ENCODE data around the gene MICU1. TPM values are rescaled to one million over a fixed set of nuclear protein-coding genes. Genes with fewer than 3 reads are reported as not detected.

Gene MICU1
- polyA plus RNA-seq, 1 experiment = 61.7 TPM

DNA sequence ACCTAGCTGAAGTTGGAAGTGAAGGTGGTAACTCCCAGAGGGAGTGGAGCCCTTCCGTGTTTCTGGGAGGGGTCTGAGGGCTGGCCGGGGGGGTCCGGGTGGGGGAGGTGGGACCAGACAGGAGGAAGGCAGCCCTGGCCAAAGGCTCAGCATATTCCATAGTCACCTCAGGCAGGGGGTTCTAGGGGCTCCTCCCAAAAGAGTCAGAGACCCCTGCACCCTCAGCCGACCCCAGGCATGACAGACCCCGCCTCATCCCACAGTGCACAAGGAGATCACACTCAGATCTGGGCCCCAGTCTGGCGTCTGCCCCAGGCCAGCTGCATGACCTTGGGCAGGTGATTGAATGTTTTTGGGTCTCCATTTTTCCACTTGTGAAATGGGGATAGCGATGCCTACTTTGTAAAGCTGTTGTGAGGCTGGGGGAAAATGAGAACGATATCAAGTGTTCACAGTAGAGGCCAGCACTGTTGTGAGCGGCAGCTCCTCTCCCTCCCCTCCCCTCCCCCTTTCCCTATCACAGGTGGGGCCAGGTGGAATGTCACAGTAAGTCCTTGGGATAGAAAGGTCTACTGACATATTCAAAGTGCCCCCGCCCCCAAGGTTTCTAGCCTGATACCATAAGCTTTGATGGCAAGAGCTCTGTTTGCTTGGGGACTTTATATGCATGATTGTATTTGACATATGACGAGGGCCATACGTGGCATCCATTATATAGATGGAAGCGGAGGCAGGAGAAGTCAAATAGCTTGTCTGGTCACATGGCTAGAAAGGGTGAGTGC, 304.4 kb downstream of the MICU1 start:
- no peak for DNase-seq (ENCODE audit: low read depth, low spot score)
- POLR2A ChIA-PET = interaction anchor here (0.7 to 5.0 kb wide), 7 partner anchors 8 to 297 kb away, joined by 3 to 75 read pairs (median 4); partner anchors contain the start of gene DDIT4
- peak overlapping the region; percentile 17; the same call in 1 of the 2 replicates for H3K4me3 ChIP-seq (ENCODE audit: low read depth, low read length)
- H3K27me3 ChIP-seq (ENCODE audit: control insufficient read depth, insufficient read depth, low read length) = no peaks in the 10 kb centered on the region
- TF ChIP-seq CTCF (IDR thresholded peaks at IDR 0.05; ENCODE audit: low read depth, low read length) = no peak
- CTCF ChIA-PET = interaction anchor here (0.6 to 2.4 kb wide), 5 partner anchors 13 to 474 kb away, joined by 3 to 8 read pairs (median 5); no protein-coding TSS in a partner anchor
- H3K27ac ChIP-seq (ENCODE audit: low read depth, low read length) = peak overlapping the region; percentile 100
- H3K9me3 ChIP-seq (ENCODE audit: control insufficient read depth, insufficient read depth, low read length) = no peaks in the 10 kb centered on the region; the same call in 1 of the 2 replicates

- no peak for TF ChIP-seq CTCF (IDR thresholded peaks at IDR 0.05; ENCODE audit: low read depth, low read length)
- POLR2A ChIA-PET = interaction anchor here (0.7 to 5.0 kb wide), 9 partner anchors 9 to 297 kb away, joined by 3 to 75 read pairs (median 4); partner anchors contain the start of gene DDIT4
- DNase-seq (ENCODE audit: low read depth, low spot score) = peak; percentile 95
- Histone ChIP-seq H3K27me3 (ENCODE audit: control insufficient read depth, insufficient read depth, low read length) (no peaks in the 10 kb centered on the region), H3K27ac (ENCODE audit: low read depth, low read length) (peak overlapping the region; percentile 100), H3K9me3 (ENCODE audit: control insufficient read depth, insufficient read depth, low read length) (no peaks in the 10 kb centered on the region; the same call in 1 of the 2 replicates), H3K4me3 (ENCODE audit: low read depth, low read length) (peak overlapping the region; percentile 17; the same call in 1 of the 2 replicates)
- CTCF ChIA-PET = interaction anchor here (0.6 to 2.4 kb wide), 5 partner anchors 12 to 474 kb away, joined by 3 to 8 read pairs (median 5); no protein-coding TSS in a partner anchor
Observed at GRCh38 chr10:72320676-72321247, 305.1 kb downstream of the MICU1 start.

DNA sequence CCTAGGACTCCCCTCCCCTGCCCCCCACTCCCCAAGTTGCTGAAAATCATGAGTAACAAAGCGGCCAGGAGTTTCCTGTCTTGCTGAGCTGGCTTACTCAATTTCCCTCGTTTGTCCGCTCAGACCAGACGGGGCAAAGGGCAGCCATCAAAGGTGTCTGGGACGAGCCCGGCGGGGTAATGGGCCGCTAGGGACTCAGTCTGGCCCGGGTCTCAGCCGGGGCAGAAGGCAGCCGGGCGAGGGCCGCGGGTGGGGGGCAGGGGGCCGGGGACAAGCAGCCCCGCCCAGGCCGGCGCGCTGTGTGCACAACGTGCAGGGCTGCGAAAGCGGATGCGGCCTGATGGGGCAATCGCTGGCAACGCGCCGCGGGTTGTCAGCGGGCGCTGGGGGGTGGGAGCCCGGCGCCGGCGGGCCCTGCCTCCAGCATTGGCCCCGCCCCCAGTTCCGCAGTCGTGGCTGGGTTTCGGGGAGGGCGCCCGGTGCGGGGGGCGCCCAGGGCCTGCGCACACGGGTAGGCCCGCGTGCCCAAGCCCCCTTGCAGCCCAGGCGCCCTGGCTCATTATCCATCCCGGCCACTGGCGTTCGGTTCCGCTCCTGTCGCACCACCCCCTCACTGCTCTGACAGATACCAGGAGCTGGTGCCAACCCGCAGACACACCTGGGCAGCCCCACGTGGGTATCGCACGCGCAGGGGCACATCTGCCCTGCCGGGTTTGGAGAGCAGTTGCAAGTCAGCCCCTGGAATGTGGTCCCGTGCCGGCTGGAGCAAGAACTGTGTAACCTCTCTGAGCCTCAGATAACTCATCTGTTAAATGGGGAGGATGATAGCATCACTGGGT, 306.2 kb downstream of the MICU1 start:
- ChIA-PET POLR2A (interaction anchor here (0.7 to 5.0 kb wide), 7 partner anchors 10 to 1725 kb away, joined by 3 to 75 read pairs (median 5); partner anchors contain the start of gene DDIT4), CTCF (interaction anchor here (0.6 to 2.4 kb wide), 4 partner anchors 20 to 423 kb away, joined by 4 to 8 read pairs (median 6); no protein-coding TSS in a partner anchor)
- no peak for TF ChIP-seq CTCF (IDR thresholded peaks at IDR 0.05; ENCODE audit: low read depth, low read length)

GRCh38 chr10:72318418-72319262, 307.2 kb downstream of the MICU1 start:
- CTCF ChIA-PET = interaction anchor here (0.6 to 0.7 kb wide), 4 partner anchors 21 to 776 kb away, joined by 3 to 7 read pairs (median 4); no protein-coding TSS in a partner anchor
- DNase-seq (ENCODE audit: low read depth, low spot score) = no peak
- POLR2A ChIA-PET = interaction anchor here (0.9 to 5.0 kb wide), 3 partner anchors 13 to 44 kb away, joined by 3 to 75 read pairs (median 3); partner anchors contain the start of gene DDIT4
- Histone ChIP-seq H3K27me3 (ENCODE audit: control insufficient read depth, insufficient read depth, low read length) (no peaks in the 10 kb centered on the region), H3K27ac (ENCODE audit: low read depth, low read length) (peak overlapping the region; percentile 90), H3K4me3 (ENCODE audit: low read depth, low read length) (peak overlapping the region; percentile 50), H3K9me3 (ENCODE audit: control insufficient read depth, insufficient read depth, low read length) (no peaks in the 10 kb centered on the region; the same call in 1 of the 2 replicates)
- TF ChIP-seq CTCF (IDR thresholded peaks at IDR 0.05; ENCODE audit: low read depth, low read length) = no peak

More for the DNA sequence above, 306.2 kb downstream of the MICU1 start:
- Histone ChIP-seq H3K4me3 (ENCODE audit: low read depth, low read length) (peak overlapping the region; percentile 50), H3K9me3 (ENCODE audit: control insufficient read depth, insufficient read depth, low read length) (no peaks in the 10 kb centered on the region; the same call in 1 of the 2 replicates), H3K27me3 (ENCODE audit: control insufficient read depth, insufficient read depth, low read length) (no peaks in the 10 kb centered on the region), H3K27ac (ENCODE audit: low read depth, low read length) (peak overlapping the region; percentile 100)
- peak; percentile 73 for DNase-seq (ENCODE audit: low read depth, low spot score)
